Tibial nerve (tissue), 4 donors: ENCODE data around the gene HRH2. TPM values are rescaled to one million over a fixed set of nuclear protein-coding genes. Genes with fewer than 3 reads are reported as not detected.
"Not testable (repeated sequence)": the region's sequence is repeated elsewhere in the genome, so short reads cannot be mapped to it uniquely, and the experiment has no call there.

ENCODE experiments used
- DNase-seq, 2 donors: peaks; one replicate each; pipeline ENCODE4 v3.0.0-alpha.2; 2019; ENCODE audit warnings: low spot score in 2 of 2
- H3K27ac ChIP-seq, 4 donors: fragments of 200-600 bp; sonication (generic) in 3 of 4; one replicate each; pipeline ENCODE4 v1.5.1; 2017 to 2019; ENCODE audit warnings: mild to moderate bottlenecking in 1 of 4
- H3K27me3 ChIP-seq, 2 donors: fragments of 200-600 bp; sonication (generic) in 1 of 2; one replicate each; pipeline versions ENCODE4 v1.5.1 to v1.6.0; 2017 to 2019
- H3K36me3 ChIP-seq, 3 donors: fragments of 200-600 bp; sonication (generic); one replicate each; pipeline ENCODE4 v1.5.1; 2018 to 2019
- H3K4me1 ChIP-seq, 4 donors: fragments of 200-600 bp; sonication (generic) in 3 of 4; one replicate each; pipeline ENCODE4 v1.5.1; 2017 to 2019
- H3K4me3 ChIP-seq, 4 donors: fragments of 200-600 bp; sonication (generic) in 3 of 4; one replicate each; pipeline ENCODE4 v1.5.1; 2017 to 2019; ENCODE audit warnings: mild to moderate bottlenecking in 1 of 4, moderate library complexity in 1 of 4
- H3K9me3 ChIP-seq, 4 donors: fragments of 200-600 bp; sonication (generic) in 3 of 4; one replicate each; pipeline ENCODE4 v1.5.1; 2017 to 2019
- CTCF ChIP-seq, 5 experiments: fragments of 200-600 bp in 3 of 5; fragments of 450-650 bp in 2 of 5; sonication (generic) in 3 of 5; IDR thresholded peaks; one replicate each; pipeline ENCODE4 v1.5.1; 2016 to 2019; ENCODE audit warnings: antibody characterized with exemption in 5 of 5, mild to moderate bottlenecking in 3 of 5, moderate library complexity in 2 of 5
- EP300 ChIP-seq, 2 donors: sonication (generic); formaldehyde crosslinking; IDR thresholded peaks; one replicate each; pipeline ENCODE4 v1.6.1; 2017; ENCODE audit warnings: antibody characterized with exemption in 2 of 2, mild to moderate bottlenecking in 1 of 2
- POLR2A ChIP-seq, 2 donors: fragments of 450-650 bp; IDR thresholded peaks; one replicate each; pipeline ENCODE4 v1.6.1; 2017; ENCODE audit warnings: antibody characterized with exemption in 2 of 2, mild to moderate bottlenecking in 2 of 2, moderate library complexity in 2 of 2
- WGBS, 2 donors: methylation state at CpG; one replicate each; pipeline ENCODE4 v1.1.5; 2018; 5-methylcytosine and 5-hydroxymethylcytosine counted together
- total RNA-seq, 4 donors: library from RNA; depleted of rRNA; stranded (reverse); fragments of >200 nt; gene quantifications; one replicate each; pipeline ENCODE4 v1.1.0, GENCODE V29; 2016

HRH2 gene
- total RNA-seq, 4 donors from 2014 or later, result 0.84 to 9.3 (median 3.4) TPM

GRCh38 chr5:175646251-175646650 lies 11.6 kb upstream of the HRH2 start:
- Histone ChIP-seq H3K4me1 (no peaks in the 10 kb centered on the region), H3K9me3 (peaks cover 0 to 24% (median 0%) of the 10 kb centered on the region in 4 donors), H3K27ac (no peak overlapping the region), H3K27me3 (no peaks in the 10 kb centered on the region), H3K4me3 (no peak overlapping the region), H3K36me3 (no peaks in the 10 kb centered on the region)
- TF ChIP-seq POLR2A (IDR thresholded peaks at IDR 0.05) (no peak), EP300 (IDR thresholded peaks at IDR 0.05) (no peak), CTCF (IDR thresholded peaks at IDR 0.05) (no peak)
- 87 to 94% methylated on average over 3 of the region's 3 CpGs for WGBS, 2 donors
- no peak for DNase-seq

DNA sequence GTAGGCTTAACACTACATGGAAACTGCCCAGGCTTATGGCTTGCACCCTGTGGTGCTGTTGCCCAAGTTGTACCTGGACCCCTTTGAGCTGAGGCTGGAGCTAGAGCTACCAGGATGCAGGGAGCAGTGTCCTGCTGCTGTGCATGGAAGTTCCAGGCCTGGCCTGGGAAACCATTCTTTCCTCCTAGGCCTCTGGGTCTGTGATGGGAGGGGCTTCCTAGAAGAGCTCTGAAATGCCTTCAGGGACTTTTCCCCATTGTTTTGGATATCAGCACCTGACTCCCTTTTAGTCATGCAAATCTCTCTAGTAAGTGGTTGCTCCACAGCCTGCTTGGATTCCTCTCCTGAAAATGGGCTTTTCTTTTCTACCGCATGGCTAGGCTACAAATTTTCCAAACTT lies 7.9 kb upstream of the HRH2 start:
- WGBS, 2 donors, result 92 to 94% methylated on average over 1 of the region's 1 CpG
- Histone ChIP-seq H3K27me3 (no peaks in the 10 kb centered on the region), H3K36me3 (no peaks in the 10 kb centered on the region), H3K4me1 (no peaks in the 10 kb centered on the region), H3K9me3 (peaks cover 0 to 29% (median 0%) of the 10 kb centered on the region in 4 donors), H3K4me3 (no peak overlapping the region), H3K27ac (no peak overlapping the region)
- DNase-seq, result no peak
- TF ChIP-seq EP300 (IDR thresholded peaks at IDR 0.05) (no peak), POLR2A (IDR thresholded peaks at IDR 0.05) (no peak), CTCF (IDR thresholded peaks at IDR 0.05) (no peak)

DNA sequence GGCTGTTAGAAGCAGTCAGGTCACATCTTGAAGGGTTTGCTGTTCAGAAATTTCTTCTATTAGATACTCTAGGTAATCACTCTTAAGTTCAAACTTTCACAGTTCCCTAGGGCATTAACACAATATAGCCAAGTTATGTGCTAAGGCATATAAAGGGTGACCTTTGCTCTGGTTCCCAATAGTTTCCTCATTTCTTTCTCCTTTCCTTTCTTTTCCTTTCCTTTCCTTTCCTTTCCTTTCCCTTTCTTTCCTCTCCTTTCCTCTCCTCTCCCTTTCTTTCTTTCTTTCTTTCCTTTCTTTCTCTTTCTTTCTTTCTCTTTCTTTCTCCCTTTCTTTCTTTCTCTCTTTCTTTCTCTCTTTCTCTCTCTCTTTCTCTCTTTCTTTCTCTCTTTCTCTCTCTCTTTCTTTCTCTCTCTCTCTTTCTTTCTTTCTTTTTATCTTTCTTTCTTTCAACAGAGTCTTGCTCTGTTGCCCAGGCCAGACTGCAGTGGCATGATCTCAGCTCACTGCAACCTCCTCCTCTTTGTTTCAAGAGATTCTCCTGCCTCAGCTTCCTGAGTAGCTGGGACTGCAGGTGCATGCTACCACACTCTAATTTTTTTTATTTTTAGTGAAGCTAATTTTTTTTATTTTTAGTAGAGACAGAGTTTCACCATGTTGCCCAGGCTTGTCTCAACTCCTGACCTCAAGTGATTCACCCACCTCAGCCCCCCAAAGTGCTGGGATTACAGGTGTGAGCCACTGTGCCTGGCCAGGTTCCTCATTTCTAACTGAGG lies 7.3 kb upstream of the HRH2 start:
- not testable (repeated sequence) for H3K27me3 ChIP-seq, DNase-seq, H3K4me3 ChIP-seq, H3K27ac ChIP-seq, H3K4me1 ChIP-seq, H3K36me3 ChIP-seq
- H3K9me3 ChIP-seq, result peaks cover 0 to 29% (median 0%) of the 10 kb centered on the region in 4 donors

DNA sequence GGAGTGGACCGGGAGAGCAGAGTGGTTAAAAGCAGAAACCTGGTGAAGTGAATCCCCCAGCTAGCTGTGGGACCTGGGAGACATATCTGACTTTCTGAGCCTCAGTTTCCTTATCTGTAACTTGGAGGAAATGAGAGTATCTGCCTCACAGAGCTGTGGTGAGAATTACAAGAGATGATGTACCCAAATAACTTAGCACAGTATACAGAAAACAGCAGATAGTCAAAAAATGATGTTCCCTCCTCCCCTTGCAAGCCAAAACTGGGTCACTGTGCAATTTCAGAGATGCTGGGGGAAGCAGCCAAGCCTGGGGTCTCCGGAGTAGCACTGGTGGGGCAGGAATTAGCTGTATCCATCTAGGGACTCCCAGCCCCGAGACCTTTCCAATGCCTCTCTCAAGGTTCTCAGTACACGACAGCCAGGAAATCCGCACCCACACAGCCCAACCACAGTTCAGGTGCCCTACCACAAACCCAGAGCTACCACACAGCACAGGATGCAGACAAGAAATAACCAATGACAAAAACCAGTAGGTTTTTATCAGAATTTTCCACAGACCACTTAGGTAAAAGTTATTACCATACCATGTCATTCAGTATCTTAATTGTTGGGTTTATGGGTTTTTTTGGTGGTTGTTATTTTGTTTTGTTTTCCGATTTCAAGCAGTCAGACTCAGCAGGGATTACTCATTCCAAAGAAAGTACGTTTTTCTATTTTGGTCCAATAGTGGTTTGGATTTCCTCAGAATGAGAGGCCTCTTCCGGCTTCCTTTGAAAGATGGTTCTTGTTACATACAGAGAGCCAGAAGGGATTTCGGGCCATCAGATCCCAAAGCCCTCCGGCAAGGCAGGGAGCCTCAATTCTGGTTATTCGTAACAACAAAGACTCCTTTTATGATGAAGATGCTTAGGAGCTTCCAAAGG lies 4.9 kb upstream of the HRH2 start:
- no peak for DNase-seq
- WGBS, 2 donors, result 38 to 42% methylated on average over 11 of the region's 11 CpGs

GRCh38 chr5:175653763-175654162 lies 4.1 kb upstream of the HRH2 start:
- Histone ChIP-seq H3K27ac (peak overlapping the region in 1 of 4 donors; percentile 55), H3K9me3 (peaks cover 0 to 22% (median 0%) of the 10 kb centered on the region in 4 donors), H3K4me3 (no peak overlapping the region), H3K4me1 (peaks cover 0 to 11% (median 0%) of the 10 kb centered on the region in 4 donors), H3K36me3 (no peaks in the 10 kb centered on the region), H3K27me3 (peaks cover 0 to 9% of the 10 kb centered on the region in 2 donors)
- TF ChIP-seq POLR2A (IDR thresholded peaks at IDR 0.05) (no peak), EP300 (IDR thresholded peaks at IDR 0.05) (no peak), CTCF (IDR thresholded peaks at IDR 0.05) (no peak)
- DNase-seq, result no peak
- 84 to 88% methylated on average over 4 of the region's 4 CpGs for WGBS, 2 donors

More for the DNA sequence above, 4.9 kb upstream of the HRH2 start:
- H3K27me3 ChIP-seq, result peaks cover 0 to 4% of the 10 kb centered on the region in 2 donors
- no peaks in the 10 kb centered on the region for H3K36me3 ChIP-seq
- H3K4me3 ChIP-seq, result no peak overlapping the region
- H3K4me1 ChIP-seq, result peaks cover 0 to 4% (median 0%) of the 10 kb centered on the region in 4 donors
- peak overlapping the region in 1 of 4 donors; percentile 55 for H3K27ac ChIP-seq
- TF ChIP-seq POLR2A (IDR thresholded peaks at IDR 0.05), result no peak
- no peak for TF ChIP-seq CTCF (IDR thresholded peaks at IDR 0.05)
- no peak for TF ChIP-seq EP300 (IDR thresholded peaks at IDR 0.05)
- H3K9me3 ChIP-seq, result peaks cover 0 to 25% (median 0%) of the 10 kb centered on the region in 4 donors
